HL-60 (cell line): ENCODE results near the gene CDC42BPB.

Experiments used
- DNase-seq, 2 experiments: peaks; one replicate each; pipeline ENCODE4 v3.0.0-alpha.2; 2010 to 2020; ENCODE audit warnings: low read depth in 1 of 2, low spot score in 1 of 2
- H3K27ac ChIP-seq: fragments of 250-450 bp; sonication (Bioruptor Pico); replicated peaks from 2 replicates; pipeline ENCODE4 v1.5.1; 2020; ENCODE audit warnings: mild to moderate bottlenecking, moderate library complexity
- H3K27me3 ChIP-seq: fragments of 250-450 bp; sonication (Bioruptor Pico); 2 replicates; pipeline ENCODE4 v1.5.1; 2021; ENCODE audit warnings: mild to moderate bottlenecking, moderate library complexity; ENCODE audit not compliant: insufficient read depth, poor library complexity, severe bottlenecking
- H3K4me3 ChIP-seq: replicated peaks from 2 replicates; pipeline ENCODE4 v1.5.1; 2011; ENCODE audit warnings: mild to moderate bottlenecking, control low read depth, low read length; ENCODE audit not compliant: insufficient read depth
- CTCF ChIP-seq: IDR thresholded peaks from one replicate; pipeline ENCODE4 v1.5.1; 2011; ENCODE audit warnings: low read length, control low read depth, inconsistent platforms; ENCODE audit not compliant: insufficient read depth
- GABPA ChIP-seq: IDR thresholded peaks from 2 replicates; pipeline ENCODE4 v1.6.1; 2012; ENCODE audit warnings: low read depth
- POLR2AphosphoS5 ChIP-seq: IDR thresholded peaks from 2 replicates; pipeline ENCODE4 v1.6.1; 2012; ENCODE audit warnings: low read depth
- REST ChIP-seq: IDR thresholded peaks from 2 replicates; pipeline ENCODE4 v1.6.1; 2012; ENCODE audit warnings: low read depth; ENCODE audit not compliant: insufficient replicate concordance
- SPI1 ChIP-seq: IDR thresholded peaks from 2 replicates; pipeline ENCODE4 v1.6.1; 2012; ENCODE audit warnings: low read depth, mild to moderate bottlenecking, borderline replicate concordance

CDC42BPB gene

GRCh38 chr14:103103461-103104388, 46.4 kb upstream of the CDC42BPB start:
- peak in 1 of 2 experiments; percentile 47 for DNase-seq
- no peak for TF ChIP-seq CTCF
- TF ChIP-seq POLR2AphosphoS5 = no peak
- TF ChIP-seq REST = no peak
- no peak for TF ChIP-seq GABPA
- no peak for TF ChIP-seq SPI1
- Histone ChIP-seq H3K27me3 (peaks cover 23% of the 10 kb centered on the region), H3K27ac (no peak overlapping the region), H3K4me3 (no peak overlapping the region)

GRCh38 chr14:103102689-103103260, 45.4 kb upstream of the CDC42BPB start:
- Histone ChIP-seq H3K27me3 (peaks cover 27% of the 10 kb centered on the region), H3K27ac (no peak overlapping the region), H3K4me3 (no peak overlapping the region)
- no peak for DNase-seq
- TF ChIP-seq REST (no peak), POLR2AphosphoS5 (no peak), SPI1 (no peak), GABPA (no peak), CTCF (no peak)

GRCh38 chr14:103101963-103102688, 44.8 kb upstream of the CDC42BPB start:
- H3K4me3 ChIP-seq = no peak overlapping the region
- peaks cover 27% of the 10 kb centered on the region for H3K27me3 ChIP-seq
- no peak for DNase-seq
- no peak overlapping the region for H3K27ac ChIP-seq
- TF ChIP-seq SPI1 (no peak), REST (peak; percentile 57)
